Daoy (cell line): Measurements from ENCODE around the gene AGBL4. TPM values are rescaled to one million over a fixed set of nuclear protein-coding genes. Genes with fewer than 3 reads are reported as not detected.

Experiments
- DNase-seq: peaks from one replicate; pipeline ENCODE4 v3.0.0-alpha.2; 2015; ENCODE audit warnings: low read depth
- total RNA-seq: library from RNA; depleted of rRNA; stranded (reverse); fragments of >200 nt; shearing (Covaris generic); gene quantifications from 2 replicates; pipeline ENCODE4 v1.2.3, GENCODE V29; 2014

AGBL4 gene
- total RNA-seq, 1 experiment from 2014 or later = not detected

- no peak for DNase-seq
Measured at GRCh38 chr1:49694251-49694827, 329.4 kb downstream of the AGBL4 start.

DNA sequence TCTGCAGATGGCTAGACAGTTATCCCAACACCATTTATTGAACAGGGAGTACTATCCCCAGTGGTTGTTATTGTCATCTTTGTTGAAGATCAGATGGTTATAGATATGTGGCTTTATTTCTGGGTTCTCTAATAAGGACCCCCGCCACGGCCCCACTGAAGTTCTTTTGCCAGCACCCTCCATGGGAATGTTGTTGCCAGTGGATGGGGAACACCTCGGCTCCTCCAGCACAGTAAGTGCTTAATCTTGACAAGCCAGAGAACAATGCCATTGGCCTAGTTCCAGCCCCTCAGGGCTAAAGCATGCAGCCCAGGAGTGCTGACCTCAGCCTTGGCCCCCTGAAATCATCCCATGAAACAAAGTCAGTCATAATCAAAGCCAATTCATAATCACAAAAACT lies 337.6 kb downstream of the AGBL4 start:
- DNase-seq = no peak

DNA sequence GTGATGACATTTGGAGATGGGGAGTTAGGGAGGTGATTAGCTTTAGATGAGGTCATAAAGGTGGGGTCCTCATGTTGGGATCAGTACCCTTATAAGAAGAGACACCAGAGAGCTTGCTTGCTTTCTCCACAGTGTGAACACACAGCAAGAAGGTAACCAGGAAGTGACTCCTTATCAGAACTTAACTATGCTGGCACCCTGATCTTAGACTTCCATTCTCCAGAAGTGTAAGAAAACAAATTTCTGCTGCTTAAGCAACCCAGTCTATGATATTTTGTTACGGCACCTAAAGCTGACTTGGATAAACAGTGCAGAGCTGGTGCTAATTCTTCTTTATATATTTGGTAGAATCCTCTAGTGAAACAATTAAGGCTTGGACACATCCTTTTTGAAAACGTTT lies 346.0 kb downstream of the AGBL4 start:
- no peak for DNase-seq

- DNase-seq = no peak
Measured at GRCh38 chr1:49651136-49651535, 372.6 kb downstream of the AGBL4 start.

DNA sequence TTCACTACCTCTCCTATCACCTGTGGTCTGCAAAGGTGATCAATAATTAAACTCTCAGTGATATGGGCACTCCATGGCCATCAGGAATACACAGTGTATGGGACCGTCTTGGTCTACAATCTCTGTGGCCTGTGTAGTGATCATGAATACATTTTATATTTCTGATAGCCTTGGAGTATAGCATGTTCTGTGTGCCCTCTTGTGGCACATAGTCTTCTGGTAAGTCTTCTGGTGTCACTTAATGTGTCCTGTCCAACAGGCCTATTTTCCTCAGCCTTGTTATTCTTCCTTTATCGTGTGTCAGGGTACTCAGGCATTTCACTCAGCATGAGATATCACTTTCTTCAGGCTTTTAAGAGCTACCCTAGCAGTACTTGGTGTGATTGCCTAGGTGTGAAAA lies 393.6 kb downstream of the AGBL4 start:
- DNase-seq = no peak

DNA sequence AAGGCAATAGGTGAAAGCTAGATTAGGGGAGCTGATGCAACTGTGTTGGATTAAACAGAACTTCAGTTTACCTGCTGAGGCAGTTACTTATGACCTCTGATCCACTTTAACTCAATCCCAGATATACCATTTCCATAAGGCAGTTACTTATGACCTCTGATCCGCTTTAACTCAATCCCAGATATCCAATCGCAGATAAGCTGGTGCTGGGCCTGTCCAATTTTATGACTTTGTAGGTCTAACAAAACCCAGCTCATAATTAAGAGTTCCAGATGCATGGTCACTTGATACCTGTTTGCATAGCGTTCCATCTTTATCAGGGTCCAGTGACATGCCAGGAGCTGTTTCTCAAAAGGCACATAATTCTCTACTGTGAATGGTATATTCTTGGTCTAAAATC lies 396.0 kb downstream of the AGBL4 start:
- DNase-seq = no peak

DNA sequence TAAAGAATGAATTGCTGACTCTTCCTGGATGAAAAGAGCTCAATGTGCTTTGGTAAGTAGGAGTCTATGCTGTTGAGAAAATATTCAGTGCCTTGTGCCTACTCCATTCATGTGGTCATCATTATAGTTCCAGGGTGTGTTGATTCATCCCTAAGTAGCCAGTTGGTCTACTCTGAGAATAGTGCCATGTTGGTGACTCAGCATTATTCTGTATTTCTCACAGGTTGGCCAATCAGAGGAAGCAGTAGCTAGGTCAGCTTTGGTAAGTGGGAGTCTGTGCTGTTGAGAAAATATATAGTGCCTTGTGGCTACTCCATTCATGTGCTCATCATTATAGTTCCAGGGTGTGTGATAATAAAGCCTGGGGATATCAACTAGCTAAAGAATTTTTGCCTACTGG lies 397.3 kb downstream of the AGBL4 start:
- no peak for DNase-seq

GRCh38 chr1:49622877-49623276 lies 400.9 kb downstream of the AGBL4 start:
- DNase-seq = no peak

- DNase-seq = no peak
Measured at GRCh38 chr1:49606082-49606481, 417.7 kb downstream of the AGBL4 start.

DNA sequence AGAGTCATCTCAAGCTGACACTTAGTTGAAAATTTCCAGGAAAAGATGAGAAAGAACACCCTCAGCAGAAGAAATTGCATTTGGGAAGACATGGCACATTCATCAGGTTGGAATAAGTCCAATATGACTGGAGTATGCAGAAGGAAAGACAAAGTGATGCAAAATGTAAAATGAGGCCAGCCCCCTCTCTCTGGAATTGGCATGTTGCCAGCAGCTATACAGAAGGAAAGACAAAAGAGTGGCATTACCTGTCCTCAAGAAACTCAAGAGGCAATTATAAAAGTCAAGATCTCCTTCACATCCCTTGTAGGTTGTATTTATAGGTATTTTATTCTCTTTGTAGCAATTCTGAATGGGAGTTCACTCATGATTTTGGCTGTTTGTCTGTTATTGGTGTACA lies 426.3 kb downstream of the AGBL4 start:
- no peak for DNase-seq

GRCh38 chr1:49576327-49576901 lies 447.3 kb downstream of the AGBL4 start:
- DNase-seq = no peak

- DNase-seq = no peak
Measured at GRCh38 chr1:49556676-49557234, 467.0 kb downstream of the AGBL4 start.

- no peak for DNase-seq
Measured at GRCh38 chr1:49552101-49552500, 471.7 kb downstream of the AGBL4 start.

DNA sequence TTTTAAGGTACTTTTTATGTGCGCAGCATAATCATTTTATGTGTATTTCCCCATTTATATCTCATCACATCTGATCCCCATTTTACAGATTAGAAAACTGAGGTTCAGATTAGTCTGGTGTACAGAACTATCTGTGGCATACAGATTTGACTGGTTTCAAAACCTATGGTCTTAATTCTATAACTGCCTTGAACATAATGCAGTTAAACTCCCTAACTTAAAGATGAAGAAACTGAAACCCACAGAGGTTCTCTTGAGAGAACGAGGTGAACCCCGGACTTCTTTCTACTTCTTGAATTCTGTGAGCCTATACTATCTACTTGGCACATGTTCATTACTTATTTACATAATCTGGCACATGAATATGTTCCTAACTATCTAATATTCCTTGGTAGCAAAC lies 479.1 kb downstream of the AGBL4 start:
- DNase-seq = no peak

GRCh38 chr1:49541096-49541752 lies 482.5 kb downstream of the AGBL4 start:
- no peak for DNase-seq

DNA sequence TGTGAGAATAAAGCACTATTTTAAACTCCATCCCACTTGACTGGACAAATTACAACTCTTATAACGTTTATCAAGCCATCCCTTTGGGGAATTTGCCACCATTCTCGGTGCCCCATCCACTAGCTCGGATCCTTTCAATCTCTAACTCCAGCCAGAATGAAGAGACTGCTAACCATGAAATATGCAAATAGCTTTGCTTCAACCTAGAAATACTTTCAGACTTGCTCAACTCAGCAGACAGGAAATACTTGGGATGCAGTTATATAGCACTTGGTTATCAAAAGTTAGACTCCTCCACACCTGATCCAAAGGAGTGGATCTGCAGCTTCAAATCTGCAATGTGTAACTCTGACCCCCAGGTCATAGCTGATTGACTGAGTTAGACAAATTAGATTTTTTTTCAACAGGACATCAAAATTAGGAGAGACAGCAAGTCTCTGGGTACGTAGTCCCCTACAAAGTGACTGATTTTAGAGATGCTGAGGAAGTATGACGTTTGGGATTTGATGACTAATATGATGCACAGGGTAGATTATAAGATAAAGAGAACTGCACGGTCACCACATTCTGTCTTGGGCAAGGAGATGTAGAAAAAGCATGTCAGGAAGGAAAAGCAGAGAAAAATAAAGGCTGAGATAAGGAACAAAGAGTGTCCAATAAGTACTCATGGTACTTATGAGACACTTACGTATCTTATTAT lies 496.0 kb downstream of the AGBL4 start:
- DNase-seq = no peak

GRCh38 chr1:49526672-49527071 lies 497.1 kb downstream of the AGBL4 start:
- DNase-seq = no peak

- DNase-seq = no peak
Measured at GRCh38 chr1:49523764-49524163, 500.0 kb downstream of the AGBL4 start.

DNA sequence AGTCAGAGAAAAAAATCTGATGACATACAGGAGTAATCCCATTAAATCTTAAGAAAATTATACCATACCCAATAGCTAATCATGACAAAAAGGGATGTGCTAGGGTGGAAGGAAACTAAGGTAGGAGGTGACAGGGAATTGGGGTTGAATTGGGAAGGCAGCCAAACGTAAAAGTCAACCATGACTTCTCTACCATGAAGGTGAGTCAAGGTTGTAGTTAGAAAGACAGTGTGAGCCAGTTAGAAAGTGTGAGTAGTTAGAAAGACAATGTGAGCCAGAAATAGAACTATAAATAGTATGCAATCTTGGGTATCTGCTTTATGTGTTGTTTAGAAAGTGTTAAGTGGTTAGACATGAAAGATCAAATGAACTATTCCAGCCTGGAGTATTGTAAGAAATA lies 556.8 kb downstream of the AGBL4 start:
- no peak for DNase-seq

DNA sequence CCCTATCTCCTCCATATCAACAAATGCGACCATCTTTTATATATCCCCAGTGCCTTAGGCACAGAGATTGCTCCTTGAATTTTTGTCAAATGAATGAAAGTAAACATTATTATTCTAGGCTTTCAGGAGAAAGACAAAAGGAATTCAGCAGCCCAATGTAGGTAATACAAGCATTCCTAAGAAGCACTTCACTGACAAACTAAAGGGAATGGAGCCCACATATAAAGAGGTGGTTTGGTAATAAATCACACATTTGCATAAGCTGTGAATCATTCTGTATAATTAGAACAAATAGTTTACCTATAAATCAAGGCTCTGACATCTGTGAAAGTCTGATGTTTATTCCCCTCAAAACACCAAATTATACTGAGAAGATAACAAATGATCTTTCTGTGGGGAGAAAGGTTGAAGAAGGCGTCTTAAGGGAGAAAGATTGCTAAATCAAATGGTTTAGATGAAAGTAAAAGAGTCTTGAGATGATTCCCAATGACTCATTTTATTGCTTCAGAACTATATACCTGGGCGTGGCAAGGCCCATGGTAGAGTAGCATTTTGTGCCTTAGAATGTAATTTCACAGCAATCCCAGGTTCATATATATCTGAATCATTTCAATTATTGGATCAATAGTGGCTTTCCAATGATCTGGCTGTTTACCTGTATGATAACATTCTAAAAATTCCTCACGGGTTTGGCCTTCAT lies 558.1 kb downstream of the AGBL4 start:
- no peak for DNase-seq

DNA sequence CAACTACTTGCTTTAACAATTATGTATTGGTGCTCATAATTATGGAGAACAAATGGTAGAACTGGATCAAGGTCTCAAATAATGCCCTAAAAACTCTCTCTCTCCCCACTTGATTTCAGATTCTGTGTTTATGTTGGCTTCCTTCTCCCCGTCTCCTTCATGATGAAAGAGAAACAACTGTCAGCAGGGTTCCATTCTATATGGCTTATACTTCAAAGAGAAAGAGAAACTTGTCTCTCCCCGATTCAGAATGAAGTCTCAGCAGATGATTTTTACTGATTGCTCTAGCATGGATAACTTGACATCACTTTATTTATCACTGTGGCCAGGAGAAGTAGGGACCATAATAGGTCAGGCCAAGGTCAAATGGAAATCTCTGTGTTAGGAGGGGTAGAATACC lies 575.6 kb downstream of the AGBL4 start:
- DNase-seq = no peak

GRCh38 chr1:49436865-49437264 lies 586.9 kb downstream of the AGBL4 start:
- no peak for DNase-seq
